Lung microvascular endothelial cell (primary cell): ENCODE data around the gene PRR33. TPM values are rescaled to one million over a fixed set of nuclear protein-coding genes. Genes with fewer than 3 reads are reported as not detected.

Experiments
- DNase-seq, 2 donors: peaks; one replicate each; pipeline versions ENCODE4 v3.0.0 to v3.0.0-alpha.2; 2010; ENCODE audit warnings: low read depth in 2 of 2
- total RNA-seq: library from RNA; depleted of rRNA; stranded (reverse); fragments of >200 nt; gene quantifications from 2 replicates; pipeline ENCODE4 v1.2.1, GENCODE V29; 2014

The PRR33 gene
- total RNA-seq: not detected in 2 replicates

DNA sequence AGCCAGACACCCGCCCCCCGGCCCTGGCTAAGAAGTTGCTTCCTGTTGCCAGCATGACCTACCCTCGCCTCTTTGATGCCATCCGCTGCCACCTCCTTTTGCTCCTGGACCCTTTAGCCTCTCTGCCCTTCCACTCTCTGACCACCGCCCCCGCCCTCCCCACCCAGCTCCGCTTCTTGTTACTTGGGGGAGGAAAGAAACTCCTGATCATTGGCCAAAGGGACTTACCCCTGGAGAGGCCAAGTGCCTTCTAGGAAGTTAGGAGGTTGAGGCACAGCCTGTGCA, at the start of gene PRR33:
Gene PRR33, minus strand, starts transcription at position 65 of the 285 bp plus-strand sequence. CDS start 1,311 bp downstream, outside the sequence.
- no peak for DNase-seq

DNA sequence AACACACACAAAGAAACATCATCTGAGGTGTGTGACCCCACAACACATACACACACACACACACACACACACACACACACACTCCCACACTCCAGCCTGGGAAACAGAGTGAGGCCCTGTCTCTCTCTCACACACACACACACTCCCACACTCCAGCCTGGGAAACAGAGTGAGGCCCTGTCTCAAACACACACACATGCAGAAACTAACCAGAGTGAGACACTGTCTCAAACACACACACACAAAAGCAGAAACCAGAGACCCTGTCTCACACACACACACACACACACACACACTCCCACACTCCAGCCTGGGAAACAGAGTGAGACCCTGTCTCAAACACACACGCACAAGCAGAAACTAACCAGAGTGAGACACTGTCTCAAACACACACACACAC, 48.1 kb upstream of the PRR33 start:
- peak; percentile 20 to 48 for DNase-seq

DNA sequence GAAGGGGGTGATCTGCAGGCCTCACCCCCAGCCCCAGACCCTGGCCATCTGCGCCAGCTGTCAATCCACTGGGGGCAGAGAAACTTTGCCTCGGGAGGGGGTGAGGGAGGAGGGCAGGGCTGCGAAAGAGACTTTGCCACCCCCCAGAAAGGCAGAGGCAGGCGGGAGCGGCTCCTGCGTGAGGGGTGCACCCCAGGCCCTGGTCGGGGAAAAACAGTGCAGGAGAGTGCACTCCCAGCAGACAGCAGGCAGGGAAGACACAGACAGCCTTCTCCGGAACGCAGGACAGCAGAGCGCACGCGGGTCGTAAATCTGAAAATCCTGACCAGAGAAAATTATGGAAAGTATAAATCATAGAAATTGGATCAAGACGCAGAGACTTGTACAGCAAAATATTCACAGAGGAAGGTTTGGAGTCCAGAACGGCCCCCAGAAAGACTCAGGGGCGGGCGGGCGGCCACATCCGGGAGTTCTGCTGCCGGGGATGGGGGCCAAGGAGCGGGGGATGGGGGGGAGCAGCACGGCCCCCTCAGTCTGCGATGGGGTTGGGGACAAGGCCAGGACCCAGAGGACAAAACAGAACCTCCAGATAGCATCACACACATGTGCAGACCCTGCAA, 47.4 kb upstream of the PRR33 start:
- no peak for DNase-seq

DNA sequence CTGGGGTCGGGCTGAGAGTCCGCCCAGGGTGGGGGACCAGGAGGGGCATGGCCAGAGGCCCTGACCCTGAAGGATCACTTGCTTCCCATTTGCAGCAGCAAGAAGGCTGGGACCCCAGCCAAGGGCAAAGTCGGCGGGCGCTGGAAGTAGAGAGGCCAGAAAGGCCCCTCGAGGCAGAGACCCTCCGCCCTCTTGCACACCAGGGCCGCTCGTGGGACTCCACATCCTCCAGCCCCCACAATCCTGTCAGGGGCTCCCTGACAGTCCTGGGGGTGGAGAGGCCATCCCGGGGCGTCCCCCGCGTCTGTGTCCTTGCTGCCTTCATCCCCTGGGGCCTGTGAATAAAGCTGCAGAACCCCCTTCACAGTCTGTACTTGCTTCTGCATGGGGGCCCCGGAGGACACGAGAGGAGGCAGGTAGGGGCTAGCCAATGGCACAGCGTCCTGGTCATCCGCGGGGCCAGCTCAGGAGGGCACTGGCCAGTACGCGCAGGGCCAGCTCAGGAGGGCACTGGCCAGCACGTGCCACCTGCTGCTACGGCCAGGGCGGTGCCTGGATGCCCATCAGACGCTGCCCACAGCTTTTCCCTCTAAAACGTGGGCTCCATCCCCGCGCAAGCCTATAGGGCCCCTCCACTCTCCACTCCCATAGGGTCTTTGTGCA, 46.8 kb upstream of the PRR33 start:
- no peak for DNase-seq

DNA sequence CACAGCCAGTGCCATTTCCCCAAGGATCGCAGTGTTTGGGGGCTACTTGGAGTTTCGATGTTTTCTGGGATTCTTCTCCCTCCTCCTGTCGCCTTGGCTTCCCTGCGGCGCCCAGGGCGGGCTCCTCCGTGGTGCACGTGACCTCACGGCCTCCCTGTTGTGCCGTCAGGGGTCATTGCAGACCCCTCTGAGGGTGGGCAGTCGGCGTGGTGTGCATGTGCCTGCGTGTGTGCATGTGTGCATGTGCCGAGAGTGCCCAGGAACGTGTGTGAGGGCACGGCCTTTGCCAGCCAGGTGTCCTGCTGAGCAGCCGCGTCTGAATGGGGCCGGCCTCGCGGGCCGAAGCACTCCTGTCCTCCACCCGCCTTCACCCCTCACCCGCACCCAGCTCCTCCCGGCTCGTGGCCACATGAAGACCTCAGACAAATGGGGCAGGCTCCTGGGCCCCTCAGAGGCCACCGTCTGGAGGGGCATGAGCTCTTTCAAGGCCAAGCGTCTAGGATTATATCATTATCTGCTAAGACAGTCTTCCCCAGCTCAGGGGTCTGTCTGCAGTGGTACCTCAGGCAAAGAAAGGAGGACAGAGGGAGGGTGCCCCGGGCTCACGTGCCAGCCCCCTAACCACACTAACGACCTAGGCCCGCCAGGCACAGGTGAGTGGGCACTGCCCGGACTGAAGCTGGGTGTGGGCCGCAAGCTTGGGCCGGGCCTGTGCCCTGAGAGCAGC, 46.1 kb upstream of the PRR33 start:
- DNase-seq: no peak

DNA sequence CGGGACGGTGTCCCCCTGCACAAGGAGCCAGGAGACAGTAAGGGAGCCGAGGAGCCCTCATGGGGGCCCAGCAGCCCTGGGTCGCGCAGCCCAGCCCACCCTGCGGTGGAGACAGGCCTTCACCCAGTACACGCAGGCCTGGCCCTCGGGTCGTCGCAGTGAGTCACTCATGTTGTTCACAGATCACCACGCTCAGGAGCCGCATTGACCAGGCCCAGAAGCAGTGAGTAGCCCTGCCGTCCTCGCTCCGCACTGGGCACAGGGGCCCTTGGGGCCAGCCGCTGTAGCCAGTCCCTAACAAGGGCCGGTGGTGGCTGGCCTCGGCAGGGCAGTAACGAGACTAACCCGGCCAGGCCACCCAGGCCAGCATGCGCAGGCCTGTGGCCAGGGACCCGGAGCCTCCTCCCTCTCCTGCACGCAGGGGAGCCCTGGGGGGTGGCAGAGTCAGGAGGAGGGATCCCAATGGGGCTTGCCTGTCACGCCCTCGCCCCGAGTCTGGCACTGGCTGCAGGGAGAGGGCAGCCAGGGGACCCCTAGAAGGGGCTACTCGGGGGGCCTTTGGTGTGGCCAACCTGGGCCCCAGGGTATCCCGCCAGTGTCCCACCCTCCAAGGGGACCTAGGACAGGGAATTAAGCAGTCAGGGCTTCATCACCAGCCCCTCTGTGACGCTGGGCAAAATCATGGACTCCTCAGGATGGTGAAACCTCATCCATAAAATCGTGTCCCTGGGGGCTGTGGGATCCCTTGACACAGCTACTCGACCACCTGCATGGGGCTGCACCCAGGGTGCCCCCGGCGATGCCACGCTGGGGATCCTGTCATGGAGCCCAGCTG, 45.3 kb upstream of the PRR33 start:
- no peak for DNase-seq

DNA sequence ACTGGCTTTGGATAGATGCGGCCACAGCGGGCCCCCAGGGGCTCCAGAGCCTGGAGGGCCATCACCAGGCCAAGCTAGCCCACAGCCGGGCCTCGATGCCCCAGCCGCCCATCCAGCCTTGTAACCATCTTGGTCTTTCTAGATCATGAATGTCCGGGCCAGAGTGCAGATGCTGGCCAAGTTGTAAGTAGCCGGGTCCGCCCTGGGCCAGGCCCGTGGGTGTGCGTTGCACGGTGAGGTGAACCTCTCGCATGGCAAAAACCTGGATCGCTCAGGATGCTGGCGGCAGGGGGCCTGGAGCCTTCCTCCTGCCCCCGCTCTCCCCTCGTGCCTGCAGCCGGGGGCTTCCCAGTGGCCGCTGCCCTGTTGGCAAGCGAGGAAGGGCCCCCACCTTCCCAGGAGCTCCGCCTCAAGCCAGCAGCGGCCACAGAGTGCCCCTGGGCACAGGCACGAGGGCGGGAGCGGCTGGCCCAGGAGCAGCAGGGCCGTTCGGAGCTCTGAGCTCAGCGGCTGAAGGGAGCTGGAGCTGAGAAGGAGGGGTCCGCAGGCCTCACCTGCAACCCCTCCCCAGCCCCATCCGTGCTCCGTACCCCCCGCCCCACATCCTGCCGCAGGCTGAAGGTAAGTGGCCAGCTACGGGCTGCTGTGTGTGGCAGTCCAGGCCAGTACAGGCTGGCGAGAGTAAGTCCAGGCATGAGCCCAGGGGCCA, 44.5 kb upstream of the PRR33 start:
- DNase-seq: no peak

DNA sequence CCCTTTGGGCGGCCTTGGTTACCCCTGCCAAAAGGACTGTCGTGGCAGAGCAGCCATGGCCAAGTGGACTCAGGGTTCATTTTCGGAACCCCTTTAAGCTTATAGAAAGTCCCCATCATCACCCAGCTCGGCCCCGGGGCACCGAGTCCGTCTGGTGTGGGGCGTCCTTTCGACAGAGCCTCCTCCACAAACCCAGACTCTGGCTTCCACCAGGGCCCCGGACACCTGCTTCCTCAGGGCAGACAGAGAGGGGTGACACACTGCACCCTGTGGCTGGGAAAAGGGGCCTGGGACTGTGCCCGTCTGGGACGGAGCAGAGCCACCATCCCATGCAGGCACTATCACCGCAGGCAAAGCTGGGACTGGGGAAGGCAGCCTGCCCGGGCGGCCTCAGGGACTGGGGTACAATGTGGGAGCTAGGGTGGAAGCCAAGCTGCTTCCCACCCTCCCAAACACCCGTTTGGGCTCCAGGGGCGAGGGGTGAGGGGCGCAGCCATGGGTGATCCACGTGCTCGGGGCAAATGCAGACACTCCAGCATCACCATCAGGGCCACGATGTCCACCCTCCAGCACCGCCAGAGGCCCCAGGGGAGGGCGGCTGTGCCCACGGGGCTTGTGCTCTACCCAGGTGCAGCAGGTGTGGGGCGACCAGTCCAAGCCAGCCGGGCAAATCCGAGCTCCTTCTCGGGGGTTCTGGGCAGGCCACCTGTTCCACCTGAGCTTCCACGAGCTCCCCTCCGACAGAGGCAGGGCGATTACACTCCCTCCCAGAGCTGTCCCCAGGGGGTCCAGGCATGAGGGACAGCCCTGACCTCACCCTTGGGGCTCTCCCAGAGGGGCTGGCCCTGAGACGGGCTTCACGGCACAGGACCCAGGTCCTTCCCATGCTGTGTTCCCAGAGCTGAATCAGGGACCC, 43.7 kb upstream of the PRR33 start:
- DNase-seq: no peak

DNA sequence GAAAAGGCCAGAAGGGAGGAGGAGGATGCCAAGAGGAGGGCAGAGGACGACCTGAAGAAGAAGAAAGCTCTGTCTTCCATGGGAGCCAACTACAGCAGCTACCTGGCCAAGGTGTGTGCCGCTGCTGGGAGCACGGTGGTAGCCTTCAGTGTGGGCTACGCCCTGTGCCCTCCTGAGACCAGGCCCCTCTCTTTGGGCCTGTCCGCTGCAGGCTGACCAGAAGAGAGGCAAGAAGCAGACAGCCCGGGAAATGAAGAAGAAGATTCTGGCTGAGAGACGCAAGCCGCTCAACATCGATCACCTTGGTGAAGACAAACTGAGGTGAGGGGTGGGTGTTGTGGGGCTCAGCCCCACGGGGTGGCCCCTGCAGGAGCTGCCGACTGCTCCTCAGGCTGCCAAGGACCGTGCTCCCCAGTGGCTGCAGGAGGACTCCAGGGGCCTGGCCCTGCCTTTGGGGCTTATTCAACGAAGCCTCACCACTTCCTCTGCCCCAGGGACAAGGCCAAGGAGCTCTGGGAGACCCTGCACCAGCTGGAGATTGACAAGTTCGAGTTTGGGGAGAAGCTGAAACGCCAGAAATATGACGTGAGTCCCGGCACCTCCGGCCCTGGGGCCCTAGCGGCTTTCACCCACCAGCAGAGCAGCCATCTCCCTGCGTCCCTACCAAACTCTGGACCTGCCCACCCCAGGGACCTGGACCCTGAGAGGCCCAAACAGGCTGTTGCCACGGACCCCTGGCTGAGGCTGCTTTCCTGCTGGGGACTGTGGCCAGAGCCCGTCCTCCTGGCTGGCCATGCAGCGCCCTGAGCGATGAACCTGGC, 42.9 kb upstream of the PRR33 start:
- no peak for DNase-seq

DNA sequence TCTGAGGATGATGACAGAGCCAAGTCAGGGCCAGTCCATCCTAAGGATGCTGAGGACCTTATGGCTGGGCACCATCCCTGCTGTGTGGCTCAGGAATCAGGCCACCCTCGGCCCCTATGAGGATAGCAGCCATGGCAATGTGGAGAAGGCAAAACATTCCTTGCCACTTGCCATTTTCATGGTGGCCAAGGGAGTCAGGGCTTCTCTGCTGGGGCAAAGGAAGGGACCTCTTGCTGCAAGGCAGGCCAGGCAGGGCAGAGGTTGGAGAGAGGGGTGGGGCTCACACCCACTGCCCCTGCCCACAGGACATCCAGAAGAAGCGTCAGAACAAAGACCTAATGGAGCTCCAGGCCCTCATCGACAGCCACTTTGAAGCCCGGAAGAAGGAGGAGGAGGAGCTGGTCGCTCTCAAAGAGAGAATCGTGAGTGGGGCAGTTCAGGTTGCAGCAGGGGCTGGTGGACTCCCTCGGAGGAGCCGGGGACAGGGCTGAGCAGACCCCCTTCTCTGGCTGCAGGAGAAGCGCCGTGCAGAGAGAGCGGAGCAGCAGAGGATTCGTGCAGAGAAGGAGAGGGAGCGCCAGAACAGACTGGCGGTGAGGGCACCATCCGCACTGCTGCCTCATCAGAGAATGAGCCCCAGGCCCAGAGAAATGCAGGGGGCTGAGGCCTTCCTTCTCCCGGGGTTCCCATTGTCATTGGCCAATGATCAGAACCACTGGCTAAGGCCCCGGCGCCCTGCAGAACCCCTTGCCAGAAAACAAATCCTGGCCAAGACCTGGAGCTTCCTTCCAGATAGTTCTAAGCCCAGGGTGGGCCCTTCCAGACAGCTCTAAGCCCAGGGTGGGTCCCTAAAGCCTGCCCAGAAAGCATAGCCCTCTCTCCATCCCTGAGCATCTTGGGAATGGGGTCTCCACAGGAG, 42.0 kb upstream of the PRR33 start:
- DNase-seq: no peak

DNA sequence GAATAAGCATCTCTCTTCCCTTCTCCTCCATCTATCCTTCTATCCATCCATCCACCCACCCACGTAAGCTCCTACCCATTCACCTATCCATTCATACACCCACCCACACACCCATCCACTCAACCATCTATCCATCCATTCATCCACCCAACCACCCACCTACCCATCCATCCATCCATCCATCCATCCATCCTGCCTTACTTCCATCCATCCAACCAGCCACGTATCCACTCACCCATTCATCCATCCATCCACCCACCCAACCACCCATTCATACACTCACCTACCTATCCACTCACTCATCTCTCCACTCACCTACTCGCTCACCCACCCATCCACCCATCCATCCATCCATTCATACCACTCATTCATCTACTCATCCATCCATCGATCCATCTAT, 41.0 kb upstream of the PRR33 start:
- DNase-seq: no peak

DNA sequence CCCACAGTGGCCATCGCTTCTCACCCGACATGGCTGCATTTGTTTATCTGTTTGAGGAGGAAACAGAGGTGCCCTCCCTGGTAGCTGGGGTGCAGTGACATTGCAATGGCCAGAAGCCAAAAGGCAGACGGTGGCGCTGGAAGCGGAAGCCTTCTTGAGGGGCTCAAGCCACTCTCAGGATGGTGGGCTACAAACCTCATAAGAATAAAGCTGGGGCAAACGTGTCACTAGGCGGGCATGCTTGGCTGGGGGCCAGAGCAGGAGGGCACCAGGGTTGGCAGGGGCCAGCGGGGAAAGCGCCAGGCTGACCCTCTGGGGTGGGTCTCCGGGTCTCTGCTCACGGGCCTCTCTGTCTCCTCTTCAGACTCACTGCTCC, 40.4 kb upstream of the PRR33 start:
- DNase-seq: no peak

DNA sequence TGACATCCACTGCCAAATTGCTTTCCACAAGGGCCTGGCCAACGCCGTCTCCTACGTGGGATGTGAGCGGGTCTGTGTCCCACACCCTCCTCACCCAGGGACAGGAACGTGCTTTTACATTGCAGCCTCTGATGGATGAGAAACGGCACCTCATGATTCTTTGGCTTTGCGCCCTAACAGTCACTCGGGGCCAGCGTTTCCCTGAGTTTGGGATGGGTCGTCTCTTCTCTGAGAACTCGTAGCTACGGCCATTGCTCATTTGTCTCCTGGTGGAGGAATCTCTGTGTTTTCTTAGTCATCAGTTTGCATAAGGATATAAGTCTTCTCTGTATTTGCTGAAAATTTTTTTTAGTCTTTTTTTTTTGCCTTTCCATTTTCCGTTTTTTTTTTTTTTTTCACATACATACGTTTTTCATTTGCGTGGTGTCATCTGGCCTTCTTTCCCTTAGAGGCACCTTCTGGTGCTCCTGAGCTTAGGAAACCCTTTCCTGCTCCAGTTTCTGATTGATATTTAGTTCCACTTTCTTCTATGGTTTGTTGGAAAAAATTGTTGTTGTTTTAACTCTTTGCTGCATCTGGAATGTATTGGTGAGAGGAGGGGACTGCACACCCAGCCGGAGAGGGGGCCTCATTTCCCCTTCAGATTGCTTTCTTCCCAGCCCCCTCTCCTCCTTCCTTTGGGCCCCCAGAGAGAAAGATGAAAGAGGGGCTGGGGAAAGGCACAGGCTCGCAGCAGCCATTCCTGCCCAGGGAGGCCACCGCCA, 39.8 kb upstream of the PRR33 start:
- no peak for DNase-seq

DNA sequence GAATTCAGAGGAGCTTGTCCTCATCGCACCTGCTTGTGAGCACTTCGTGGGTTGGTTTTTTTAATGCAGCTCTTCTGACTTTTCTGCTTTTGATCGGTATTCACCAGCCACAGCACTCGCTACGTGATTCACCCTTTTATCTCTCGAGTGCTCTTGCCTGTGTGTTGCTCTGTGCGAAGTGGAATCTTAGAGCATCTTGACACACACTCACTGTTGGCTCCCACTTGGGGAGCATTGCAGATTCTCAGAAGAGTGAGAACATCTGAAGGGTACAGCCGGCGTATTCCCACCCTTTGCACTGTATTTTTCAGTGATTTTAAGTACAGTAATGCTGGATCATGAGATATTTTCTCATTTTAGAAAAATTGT, 38.8 kb upstream of the PRR33 start:
- DNase-seq: no peak

DNA sequence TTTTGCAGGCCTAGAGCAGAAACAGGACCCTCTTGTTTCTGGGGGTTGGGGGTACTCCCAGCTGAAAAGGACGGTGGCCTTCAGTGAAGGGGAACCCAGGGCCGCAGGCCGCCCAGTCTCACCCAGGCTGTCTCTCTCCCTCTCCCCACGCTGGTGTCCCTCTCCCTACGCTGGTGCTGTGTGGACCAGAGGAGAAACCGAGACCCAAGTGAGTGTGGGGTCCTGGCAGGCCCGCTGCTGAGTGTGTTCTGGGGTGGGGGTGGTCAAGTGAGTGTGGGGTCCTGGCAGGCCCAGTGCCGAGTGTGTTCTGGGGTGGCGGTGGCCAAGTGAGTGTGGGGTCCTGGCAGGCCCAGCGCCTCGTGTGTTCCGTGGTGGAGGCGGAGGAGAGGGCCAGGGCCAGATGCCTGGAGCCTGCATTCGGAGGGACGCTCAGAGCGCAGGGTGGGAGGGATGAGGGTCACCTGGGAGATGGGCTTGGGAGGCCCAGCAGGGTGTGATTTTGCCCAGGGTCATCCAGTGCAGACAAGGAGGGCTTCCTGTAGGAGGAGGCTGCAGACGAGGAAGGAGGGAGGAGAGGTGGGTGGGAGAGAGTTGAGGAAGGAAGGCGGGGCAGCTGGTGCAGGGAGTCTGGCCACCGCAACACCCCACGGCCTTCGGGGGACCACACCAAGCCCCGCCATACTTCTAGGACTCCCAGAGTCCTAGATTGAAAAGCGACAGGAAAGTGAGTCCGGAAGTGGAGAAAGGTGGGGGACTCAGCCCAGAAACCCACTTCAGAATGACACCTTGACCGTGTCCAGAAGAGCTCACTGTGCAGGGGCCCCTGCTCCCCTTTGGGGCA, 38.1 kb upstream of the PRR33 start:
- DNase-seq: no peak

DNA sequence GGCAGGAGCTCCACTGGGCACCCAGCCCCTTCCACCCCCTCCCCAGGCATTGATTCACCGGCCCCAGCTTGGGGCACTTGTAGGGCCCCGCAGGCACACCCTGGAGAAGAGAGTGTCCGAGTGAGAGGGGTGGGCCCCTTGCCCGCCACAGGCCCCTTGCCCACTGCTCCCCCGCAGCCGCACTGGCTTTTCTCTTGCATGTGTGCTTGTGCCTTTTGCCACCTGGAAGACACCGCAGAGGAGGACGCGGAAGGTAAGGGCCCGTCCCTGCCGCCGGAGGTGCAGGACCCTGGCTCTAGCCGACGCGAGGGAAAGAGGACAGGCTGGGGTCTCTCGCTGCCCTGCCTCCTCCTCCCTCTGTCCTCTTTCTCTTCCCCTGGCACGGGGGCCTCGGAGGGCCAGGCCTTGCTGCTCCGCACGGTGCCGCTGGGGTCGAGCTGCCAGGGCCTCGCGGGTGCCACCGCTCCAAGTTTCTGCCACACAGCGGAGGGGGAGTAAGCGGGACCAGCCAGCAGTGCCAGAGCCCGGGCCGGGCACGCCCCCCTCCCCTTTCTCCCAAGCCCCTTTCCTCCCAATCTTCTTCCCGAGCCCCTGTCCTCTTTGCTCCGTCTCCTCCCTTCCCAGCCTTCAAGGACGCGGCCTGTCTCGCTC, 37.3 kb upstream of the PRR33 start:
- DNase-seq: no peak
